Measurements from ENCODE around the gene ZDBF2. TPM values are rescaled to one million over a fixed set of nuclear protein-coding genes. Genes with fewer than 3 reads are reported as not detected.
A peak's percentile ranks its signal among the peaks of the same experiment; 100 is the strongest.

Gene ZDBF2
- total and polyA plus RNA-seq, 9 of the 15 experiments (the other 6 are each of a cell fraction or from before 2014, with no cell fraction given) = 0.01 to 0.04 (median 0.03) TPM; not detected in 3

DNA sequence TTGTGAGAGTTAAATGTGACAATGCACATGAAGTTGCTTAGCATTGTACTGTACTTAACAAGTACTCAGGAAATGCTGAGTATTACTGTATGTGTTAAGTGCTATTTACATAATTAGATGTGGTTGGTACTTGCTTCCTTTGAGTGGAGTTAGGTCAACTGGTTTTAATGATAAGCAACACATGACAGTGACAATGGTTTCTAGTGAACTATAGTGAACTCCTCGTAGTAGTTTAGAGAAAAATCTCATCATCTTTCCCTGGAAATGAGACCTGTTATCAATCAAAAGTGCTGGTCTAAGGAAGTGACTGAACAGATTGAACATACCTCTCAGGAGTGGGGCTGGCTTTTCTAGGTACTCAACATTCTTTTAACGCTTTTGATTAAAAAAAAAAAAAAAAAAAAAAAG, 29.2 kb upstream of the ZDBF2 start:
- H3K9me3 ChIP-seq (replicated peaks; ENCODE audit: control insufficient read depth, insufficient read depth, low read depth, low read length) = no peaks in the 10 kb centered on the region
- ATAC-seq (no peak), FAIRE-seq (no peak), DNase-seq (ENCODE audit: extremely low read depth in 1 of 4, low spot score in 3 of 4) (no peak)
- no TSS peak for BruUV-seq (replicated peaks)
- no peaks in the 10 kb centered on the region for H3K79me2 ChIP-seq (ENCODE audit: control insufficient read depth, insufficient read depth, low read length)
- H3K27me3 ChIP-seq (ENCODE audit: control insufficient read depth in 2 of 2, insufficient read depth in 2 of 2, low read length in 2 of 2) = peaks cover 0 to 8% of the 10 kb centered on the region in 2 experiments; a peak in 1 of 5 replicates
- no peak for TF ChIP-seq ZNF263 (CRISPR knock-in tag; IDR thresholded peaks at IDR 0.05; ENCODE audit: borderline replicate concordance)
- POLR2A ChIA-PET = no interaction called here
- H3K9ac ChIP-seq (ENCODE audit: insufficient read depth in 1 of 2, low read depth in 2 of 2, low read length in 2 of 2) = no peak overlapping the region
- CTCF ChIA-PET (ENCODE audit: low intra/inter-chr PET ratio) = no interaction called here
- H3K27ac ChIP-seq (ENCODE audit: extremely low read depth, low read depth, low read length) = no peak overlapping the region
- intact Hi-C loops (cut with micrococcal nuclease) = no loop called here
- H3K36me3 ChIP-seq (ENCODE audit: control insufficient read depth, insufficient read depth, low read length) = no peaks in the 10 kb centered on the region
- no peaks in the 10 kb centered on the region for H3K9me1 ChIP-seq (ENCODE audit: control insufficient read depth, insufficient read depth, low read length)
- no peaks in the 10 kb centered on the region for H3K4me1 ChIP-seq (replicated peaks in 1 of 2; ENCODE audit: control insufficient read depth in 2 of 2, insufficient read depth in 2 of 2, low read length in 2 of 2)
- no peak overlapping the region for H3K4me3 ChIP-seq
- H4K20me1 ChIP-seq (replicated peaks; ENCODE audit: control insufficient read depth, insufficient read depth, low read length) = no peaks in the 10 kb centered on the region
- WGBS (ENCODE audit: insufficient coverage, low coverage, missing lambda C conversion rate) = 0% methylated on average over 1 of the region's 2 CpGs
- H2AFZ ChIP-seq (ENCODE audit: low read depth, low read length) = no peak overlapping the region
- in situ Hi-C loops (cut with MboI) = no loop called here
- H3K4me2 ChIP-seq (ENCODE audit: insufficient read depth, low read length) = no peak overlapping the region

DNA sequence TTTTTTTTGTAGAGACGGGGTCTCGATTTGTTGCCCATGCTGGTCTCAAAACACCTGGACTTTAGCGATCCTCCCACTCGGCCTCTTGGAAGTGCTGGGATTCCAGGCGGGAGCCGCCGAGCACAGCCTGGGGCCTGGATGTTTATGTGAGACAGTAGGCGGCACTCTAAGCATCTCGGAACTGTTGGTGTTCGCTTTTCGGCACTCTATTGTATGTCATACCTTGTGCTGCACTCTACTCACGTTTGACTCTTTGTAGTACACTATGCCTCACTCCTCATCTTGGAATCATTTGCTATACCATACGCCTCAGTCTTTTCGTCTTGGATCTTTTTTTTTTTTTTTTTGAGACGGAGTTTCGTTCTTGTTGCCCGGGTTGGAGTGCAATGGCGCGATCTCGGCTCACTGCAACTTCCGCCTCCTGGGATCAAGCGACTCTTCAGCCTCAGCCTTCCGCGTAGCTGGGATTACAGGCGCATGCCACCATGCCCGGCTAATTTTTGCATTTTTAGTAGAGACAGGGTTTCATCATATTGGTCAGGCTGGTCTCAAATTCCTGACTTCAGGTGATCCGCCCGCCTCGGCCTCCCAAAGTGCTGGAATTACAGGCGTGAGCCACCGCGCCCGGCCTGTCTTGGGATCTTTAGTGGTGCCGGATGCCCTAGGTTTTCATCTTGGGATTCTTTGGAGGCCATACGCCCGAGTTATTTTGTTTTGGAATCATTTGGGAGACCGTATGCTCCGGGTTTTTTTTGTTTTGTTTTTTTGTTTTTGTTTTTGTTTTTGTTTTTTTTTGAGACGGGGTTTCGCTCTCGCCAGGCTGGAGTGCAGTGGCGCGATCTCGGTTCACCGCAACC, 24.2 kb upstream of the ZDBF2 start:
- no peak overlapping the region for H3K27ac ChIP-seq (ENCODE audit: extremely low read depth, low read depth, low read length)
- intact Hi-C loops (cut with micrococcal nuclease) = no loop called here
- H4K20me1 ChIP-seq (replicated peaks; ENCODE audit: control insufficient read depth, insufficient read depth, low read length) = no peaks in the 10 kb centered on the region
- H3K4me2 ChIP-seq (ENCODE audit: insufficient read depth, low read length) = no peak overlapping the region
- no peak overlapping the region for H3K9ac ChIP-seq (ENCODE audit: insufficient read depth in 1 of 2, low read depth in 2 of 2, low read length in 2 of 2)
- H3K27me3 ChIP-seq (ENCODE audit: control insufficient read depth in 2 of 2, insufficient read depth in 2 of 2, low read length in 2 of 2) = peaks cover 2 to 23% of the 10 kb centered on the region in 2 experiments; a peak in 4 of 5 replicates
- ChIA-PET CTCF (ENCODE audit: low intra/inter-chr PET ratio) (no interaction called here), POLR2A (no interaction called here)
- WGBS (ENCODE audit: insufficient coverage, low coverage, missing lambda C conversion rate) = 31% methylated on average over 25 of the region's 45 CpGs
- no peaks in the 10 kb centered on the region for H3K79me2 ChIP-seq (ENCODE audit: control insufficient read depth, insufficient read depth, low read length)
- no peaks in the 10 kb centered on the region for H3K9me3 ChIP-seq (replicated peaks; ENCODE audit: control insufficient read depth, insufficient read depth, low read depth, low read length)
- no peaks in the 10 kb centered on the region for H3K9me1 ChIP-seq (ENCODE audit: control insufficient read depth, insufficient read depth, low read length)
- no peak overlapping the region for H3K4me3 ChIP-seq
- ATAC-seq = peak; percentile 71
- in situ Hi-C loops (cut with MboI) = no loop called here
- H3K36me3 ChIP-seq (ENCODE audit: control insufficient read depth, insufficient read depth, low read length) = no peaks in the 10 kb centered on the region
- no peak overlapping the region for H2AFZ ChIP-seq (ENCODE audit: low read depth, low read length)
- no peak for DNase-seq (ENCODE audit: extremely low read depth in 1 of 4, low spot score in 3 of 4)
- no TSS peak for BruUV-seq (replicated peaks)
- H3K4me1 ChIP-seq (replicated peaks in 1 of 2; ENCODE audit: control insufficient read depth in 2 of 2, insufficient read depth in 2 of 2, low read length in 2 of 2) = no peaks in the 10 kb centered on the region
- TF ChIP-seq PRMT5 (CRISPR knock-in tag; IDR thresholded peaks at IDR 0.05) (no peak), STAT5A (IDR thresholded peaks at IDR 0.05; ENCODE audit: borderline replicate concordance, low read length) (no peak), ZFX (CRISPR knock-in tag; IDR thresholded peaks at IDR 0.05) (no peak), ZKSCAN3 (CRISPR knock-in tag; IDR thresholded peaks at IDR 0.05) (no peak), ZNF644 (tag; IDR thresholded peaks at IDR 0.05; ENCODE audit: low read depth) (no peak), NR2F6 (CRISPR knock-in tag; IDR thresholded peaks at IDR 0.05) (no peak), KLF6 (CRISPR knock-in tag; IDR thresholded peaks at IDR 0.05; ENCODE audit: borderline replicate concordance) (no peak), XRCC5 (IDR thresholded peaks at IDR 0.05; ENCODE audit: low read depth, low read length) (no peak), KLF1 (tag; IDR thresholded peaks at IDR 0.05) (no peak), THRAP3 (IDR thresholded peaks at IDR 0.05; ENCODE audit: borderline replicate concordance) (no peak), RBM14 (IDR thresholded peaks at IDR 0.05; ENCODE audit: borderline replicate concordance, insufficient read depth, low read depth, low read length) (no peak), ESRRB (CRISPR knock-in tag; IDR thresholded peaks at IDR 0.05; ENCODE audit: borderline replicate concordance) (no peak)
- TF ChIP-seq, protein P1, sequence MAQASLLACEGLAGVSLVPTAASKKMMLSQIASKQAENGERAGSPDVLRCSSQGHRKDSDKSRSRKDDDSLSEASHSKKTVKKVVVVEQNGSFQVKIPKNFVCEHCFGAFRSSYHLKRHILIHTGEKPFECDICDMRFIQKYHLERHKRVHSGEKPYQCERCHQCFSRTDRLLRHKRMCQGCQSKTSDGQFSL (CRISPR knock-in tag; IDR thresholded peaks at IDR 0.05) = no peak
- TF ChIP-seq, protein P1 (tag; IDR thresholded peaks at IDR 0.05) = no peak
- FAIRE-seq = no peak

All from K562 (cell line).